Skin of body (tissue), 2 donors: ENCODE measurements around the gene TAT. TPM values are rescaled to one million over a fixed set of nuclear protein-coding genes. Genes with fewer than 3 reads are reported as not detected.
"Not testable (repeated sequence)": the region's sequence is repeated elsewhere in the genome, so short reads cannot be mapped to it uniquely, and the experiment has no call there.

Experiments
- DNase-seq: peaks from one replicate; lab custom pipeline; 2025; lab: John Stamatoyannopoulos, UW
- total RNA-seq: library from RNA; depleted of rRNA; stranded (reverse); fragments of >200 nt; gene quantifications from one replicate; pipeline ENCODE4 v1.2.3, GENCODE V29; 2014

The TAT gene
- not detected for total RNA-seq

DNA sequence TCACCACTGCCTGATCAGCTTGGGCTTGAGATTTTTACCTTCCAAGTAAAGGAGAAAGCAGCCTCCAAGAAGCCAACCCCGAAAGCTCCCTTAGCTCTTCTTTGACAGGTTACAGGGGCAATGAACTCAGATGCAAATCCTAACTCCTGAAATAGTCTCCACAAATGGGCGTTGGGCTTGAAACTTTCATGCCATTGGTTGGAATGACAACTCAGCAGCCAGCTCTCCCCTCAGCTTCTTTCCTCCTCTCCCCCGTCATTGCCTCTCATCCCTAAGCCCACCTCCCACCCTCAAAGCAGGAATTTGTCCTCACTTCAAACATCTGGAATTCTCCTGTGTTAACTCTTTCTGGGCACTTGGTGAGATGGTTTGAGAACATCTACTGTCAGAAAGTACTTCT, at the start of gene TAT:
Gene TAT, minus strand, starts transcription at position 122 of the 400 bp plus-strand sequence. CDS start 677 bp downstream, outside the sequence.
- DNase-seq, result no peak

DNA sequence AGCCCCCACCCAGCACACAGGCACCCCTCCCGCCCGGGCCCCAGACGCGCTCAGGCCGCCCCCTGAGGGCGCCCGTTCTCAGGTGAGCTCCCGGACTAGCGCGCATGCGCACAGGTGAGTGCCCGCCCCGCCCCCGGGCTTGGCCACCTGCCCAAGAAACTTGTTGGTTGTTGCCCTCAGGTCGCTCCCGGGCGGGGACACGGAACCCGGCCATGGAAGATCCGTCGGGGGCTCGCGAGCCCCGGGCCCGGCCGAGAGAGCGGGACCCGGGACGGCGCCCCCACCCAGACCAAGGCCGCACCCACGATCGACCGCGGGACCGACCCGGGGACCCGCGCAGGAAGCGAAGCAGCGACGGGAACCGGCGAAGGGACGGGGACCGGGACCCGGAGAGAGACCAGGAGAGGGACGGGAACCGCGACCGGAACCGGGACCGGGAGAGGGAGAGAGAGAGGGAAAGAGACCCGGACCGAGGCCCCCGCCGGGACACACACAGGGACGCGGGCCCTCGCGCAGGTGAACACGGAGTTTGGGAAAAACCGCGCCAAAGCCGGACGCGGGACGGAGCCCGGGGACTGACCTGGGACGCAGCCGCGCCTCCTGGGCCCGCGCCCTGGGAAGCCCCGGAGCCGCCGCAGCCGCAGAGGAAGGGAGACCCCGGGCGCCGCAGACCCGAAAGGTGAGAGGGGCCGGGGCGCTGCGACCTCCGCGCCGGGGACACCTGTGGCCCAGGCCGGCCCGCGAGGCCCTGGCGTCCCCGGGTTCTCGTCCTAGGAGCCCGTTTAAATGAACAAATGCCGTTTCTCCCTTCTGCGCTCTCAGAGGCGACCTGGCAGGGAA, 49.3 kb upstream of the TAT start, which contains the start of gene MARVELD3:
Gene MARVELD3, plus strand, starts transcription at position 167 of the 840 bp plus-strand sequence. Its CDS starts 46 bp downstream, at position 213.
- no peak for DNase-seq

DNA sequence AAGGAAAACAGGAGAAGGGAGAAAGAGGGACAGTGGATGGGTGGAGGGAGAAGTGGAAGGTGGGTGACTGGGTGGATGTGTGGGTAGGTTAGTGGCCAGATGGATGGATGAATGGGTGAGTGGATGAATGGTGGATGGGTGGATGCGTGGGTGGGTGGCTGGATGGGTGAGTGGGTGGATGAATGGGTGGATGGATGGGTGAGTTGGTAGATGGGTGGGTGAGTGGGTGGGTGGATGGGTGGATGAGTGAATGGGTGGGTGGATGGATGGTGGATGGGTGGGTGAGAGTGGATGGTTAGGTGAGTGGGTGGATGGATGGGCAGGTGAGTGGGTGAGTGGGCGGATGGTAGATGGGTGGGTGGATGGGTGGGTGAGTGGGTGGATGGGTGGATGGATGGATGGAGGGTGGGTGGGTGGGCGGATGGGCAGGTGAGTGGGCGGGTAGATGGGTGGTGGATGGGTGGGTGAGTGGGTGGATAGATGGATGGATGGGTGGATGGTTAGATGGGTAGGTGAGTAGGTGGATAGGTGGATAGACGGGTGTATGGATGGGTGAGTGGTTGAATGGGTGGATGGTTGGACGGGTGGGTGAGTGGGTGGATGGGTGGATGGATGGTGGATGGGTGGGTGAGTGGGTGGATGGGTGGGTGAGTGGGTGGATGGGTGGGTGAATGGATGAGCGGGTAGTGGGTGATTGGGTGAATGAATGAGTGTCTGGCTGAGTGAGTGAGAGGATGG, 48.4 kb upstream of the TAT start:
- DNase-seq, result no peak

DNA sequence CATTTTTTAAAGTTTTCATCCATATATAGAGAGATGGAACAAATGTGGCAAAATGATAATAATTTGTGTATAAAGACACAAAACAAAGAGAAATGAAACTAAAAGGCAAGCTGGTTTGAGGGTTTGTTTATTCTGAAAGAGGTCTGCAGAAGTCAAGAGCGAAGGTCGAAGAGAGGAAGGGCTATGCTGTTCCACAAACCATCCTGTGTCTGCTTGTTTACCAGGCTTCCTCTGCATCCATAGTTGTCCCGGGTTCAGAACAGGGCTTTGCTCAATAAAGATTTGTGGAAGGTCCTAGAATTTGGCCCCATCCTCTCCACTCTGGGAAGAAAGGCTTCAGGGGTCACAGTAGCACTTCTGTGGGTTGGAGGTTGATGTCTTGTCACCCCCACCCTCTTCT, 46.7 kb upstream of the TAT start:
- DNase-seq, result no peak

DNA sequence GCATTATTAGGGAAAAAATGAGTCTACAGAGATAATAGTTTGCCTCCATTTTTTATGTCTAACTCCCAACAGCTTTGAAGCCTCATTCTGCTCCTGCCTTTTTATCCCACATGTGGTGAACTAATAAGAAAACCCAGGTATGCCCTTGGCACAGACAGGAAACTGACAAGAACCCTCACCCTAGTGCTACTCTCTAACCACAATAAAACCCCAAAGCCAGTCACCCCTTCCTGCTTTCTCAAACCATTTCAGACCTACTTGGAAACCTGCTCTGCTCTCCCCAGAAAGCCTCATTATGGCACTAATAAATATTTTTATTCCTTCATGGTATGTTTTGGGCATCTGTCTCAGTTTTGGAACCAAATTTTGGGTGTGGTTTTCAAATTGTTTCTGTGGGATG, 45.2 kb upstream of the TAT start:
- DNase-seq, result no peak

DNA sequence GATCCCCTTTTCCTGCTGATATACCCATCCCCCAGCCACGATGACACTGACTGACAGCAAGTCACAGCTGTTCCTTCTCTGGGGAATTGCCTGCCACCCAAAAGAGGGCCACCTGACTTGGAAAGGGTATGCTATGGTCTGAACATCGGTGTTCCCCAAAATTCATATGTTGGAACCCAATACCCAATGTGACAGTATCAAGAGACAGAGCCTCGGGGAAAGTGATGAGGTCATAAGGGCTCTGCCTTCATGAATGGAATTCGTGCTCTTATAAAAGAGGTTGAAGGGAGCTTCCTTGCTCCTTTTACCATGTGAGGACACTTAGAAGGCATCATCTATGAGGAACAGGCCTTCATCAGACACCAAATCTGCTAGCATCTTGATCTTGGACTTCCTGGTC, 41.5 kb upstream of the TAT start:
- no peak for DNase-seq

DNA sequence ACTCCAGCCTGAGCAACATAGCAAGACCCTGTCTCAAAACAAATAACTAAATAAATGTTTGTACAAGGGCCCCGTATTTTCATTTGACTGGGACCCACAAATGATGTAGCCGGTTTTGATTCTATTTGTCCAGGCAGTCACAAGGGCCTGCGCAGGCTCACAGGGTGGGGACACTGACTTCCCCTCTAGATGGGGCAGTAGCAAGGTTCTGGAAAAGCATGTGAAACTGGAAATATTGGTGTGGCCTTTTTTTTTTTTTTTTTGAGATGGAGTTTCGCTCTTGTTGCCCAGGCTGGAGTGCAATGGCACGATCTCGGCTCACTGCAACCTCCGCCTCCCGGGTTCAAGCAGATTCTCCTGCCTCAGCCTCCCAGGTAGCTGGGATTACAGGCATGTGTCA, 38.1 kb upstream of the TAT start:
- not testable (repeated sequence) for DNase-seq

DNA sequence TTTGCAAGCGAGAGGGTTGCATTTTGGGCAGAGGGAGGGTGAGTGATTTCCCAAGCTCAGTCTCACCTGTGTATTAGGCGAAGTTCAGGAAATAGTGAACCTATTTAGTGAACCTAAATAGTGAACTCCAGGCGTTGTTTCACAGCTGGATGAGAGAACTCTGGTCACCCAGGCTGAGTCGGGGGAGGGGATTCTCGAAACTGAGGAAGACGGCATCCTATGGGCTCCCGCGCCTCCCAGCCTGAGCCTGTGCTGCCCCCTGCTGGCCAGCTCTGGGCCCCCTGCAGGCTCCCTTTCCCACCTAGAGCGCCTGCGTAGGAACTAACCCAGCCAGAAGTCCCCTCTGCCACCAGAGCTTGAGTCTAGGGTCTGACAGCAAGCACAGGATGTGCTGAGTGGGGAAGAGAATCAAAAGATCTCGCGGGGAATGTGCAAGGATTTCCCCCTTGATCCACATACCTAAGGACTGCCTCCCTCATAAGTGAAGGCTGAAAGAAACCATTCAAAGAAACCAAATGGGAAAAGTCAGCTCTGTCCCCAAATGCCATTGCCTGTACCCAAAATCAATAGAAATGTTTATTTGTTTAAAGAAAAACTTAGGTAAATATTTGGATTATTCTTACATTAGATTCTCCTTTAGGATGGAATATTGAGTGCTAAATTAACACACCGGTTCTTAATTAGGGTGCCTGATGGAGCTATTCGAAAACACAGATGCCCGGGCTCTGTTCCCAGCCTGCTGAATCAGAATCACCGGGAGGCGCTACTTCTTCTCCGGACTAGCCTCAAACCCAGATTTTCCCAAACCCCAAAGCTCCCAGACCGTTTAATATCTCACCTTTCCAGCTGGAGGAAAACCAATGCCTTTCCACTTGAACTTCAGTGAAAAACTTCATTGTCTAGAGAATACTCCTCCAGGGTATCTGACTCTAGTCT, 34.3 kb upstream of the TAT start:
- no peak for DNase-seq

DNA sequence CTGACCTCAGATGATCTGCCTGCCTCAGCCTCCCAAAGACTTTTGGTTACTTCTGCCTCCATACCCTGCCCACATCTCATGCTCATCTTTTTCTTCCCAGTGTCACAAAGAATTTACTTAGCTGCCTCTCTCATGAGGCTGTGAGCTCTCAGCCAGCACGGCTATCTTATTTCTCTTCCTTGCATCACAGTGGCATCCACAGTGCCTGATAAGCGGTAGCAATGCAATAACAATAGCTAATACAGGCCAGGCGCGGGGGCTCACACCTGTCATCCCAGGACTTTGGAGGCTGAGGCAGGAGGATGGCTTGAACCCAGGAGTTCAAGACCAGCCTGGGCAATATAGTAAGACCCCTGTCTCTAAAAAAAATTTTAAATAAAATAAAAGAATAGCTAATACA, 33.6 kb upstream of the TAT start:
- DNase-seq, result no peak

DNA sequence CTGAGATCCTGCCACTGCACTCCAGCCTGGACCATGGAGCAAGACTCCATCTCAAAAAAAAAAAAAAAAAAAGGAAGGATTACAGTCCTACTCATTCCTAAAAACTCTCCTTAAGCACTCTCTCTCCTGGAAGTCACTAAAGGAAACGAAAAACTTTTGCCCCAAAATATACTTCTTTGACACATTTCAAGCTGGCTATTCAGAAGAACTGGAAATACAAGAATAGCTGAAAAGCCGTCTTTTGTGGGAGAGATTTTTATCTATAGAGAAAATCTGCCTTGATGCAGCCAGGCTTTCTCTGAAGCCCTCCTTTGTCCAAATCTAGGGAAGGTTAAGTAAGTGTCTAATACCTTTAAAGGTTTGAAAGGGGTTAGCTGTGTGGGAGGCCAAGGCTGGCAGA, 32.2 kb upstream of the TAT start:
- DNase-seq, result no peak

DNA sequence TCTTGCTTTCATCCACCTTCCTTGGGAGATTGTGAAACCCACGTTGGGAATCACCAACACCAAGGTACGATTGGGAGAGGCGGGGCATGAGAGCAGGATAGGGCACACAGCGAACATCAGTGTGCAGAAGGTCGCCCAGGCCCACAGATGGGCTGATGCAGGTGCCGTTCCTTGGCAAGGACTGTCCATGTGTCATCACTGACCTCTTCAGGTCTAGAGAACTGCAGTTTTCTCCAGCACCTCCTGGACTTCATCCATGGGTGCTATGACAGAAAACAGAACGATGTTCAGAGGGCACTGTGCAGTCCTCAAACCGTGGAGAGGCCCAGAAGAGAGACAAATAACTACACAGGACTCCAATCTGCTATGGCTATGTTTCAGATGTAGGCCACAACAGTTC, 23.9 kb upstream of the TAT start:
- no peak for DNase-seq

DNA sequence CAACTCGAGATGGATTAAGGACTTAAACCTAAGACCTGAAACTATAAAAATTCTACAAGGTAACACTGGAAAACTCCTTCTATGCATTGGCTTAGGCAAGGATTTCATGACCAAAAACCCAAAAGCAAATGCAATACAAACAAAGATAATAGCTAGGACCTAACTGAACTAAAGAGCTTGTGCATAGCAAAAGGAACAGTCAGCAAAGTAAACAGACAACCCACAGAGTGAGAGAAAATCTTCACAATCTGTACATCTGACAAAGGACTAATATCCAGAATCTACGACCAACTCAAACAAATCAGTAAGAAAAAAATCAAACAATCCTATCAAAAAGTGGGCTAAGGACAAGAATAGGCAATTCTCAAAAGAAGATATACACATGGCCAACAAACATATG, 21.5 kb upstream of the TAT start:
- not testable (repeated sequence) for DNase-seq

DNA sequence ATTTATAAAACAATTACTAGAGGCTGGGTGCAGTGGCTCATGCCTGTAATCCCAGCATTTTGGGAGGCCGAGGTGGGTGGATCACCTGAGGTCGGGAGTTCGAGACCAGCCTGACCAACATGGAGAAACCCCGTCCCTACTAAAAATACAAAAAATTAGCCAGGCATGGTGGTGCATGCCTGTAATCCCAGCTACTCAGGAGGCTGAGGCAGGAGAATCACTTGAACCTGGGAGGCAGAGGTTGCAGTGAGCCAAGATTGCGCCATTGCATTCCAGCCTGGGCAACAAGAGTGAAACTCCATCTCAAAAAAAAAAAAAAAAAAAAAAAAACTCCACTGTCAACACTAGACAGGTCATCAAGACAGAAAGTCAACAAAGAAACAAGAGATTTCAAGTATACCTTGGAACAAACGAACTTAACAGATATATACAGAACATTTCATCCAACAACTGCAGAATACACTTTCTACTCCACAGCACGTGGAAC, 18.5 kb upstream of the TAT start:
- not testable (repeated sequence) for DNase-seq

DNA sequence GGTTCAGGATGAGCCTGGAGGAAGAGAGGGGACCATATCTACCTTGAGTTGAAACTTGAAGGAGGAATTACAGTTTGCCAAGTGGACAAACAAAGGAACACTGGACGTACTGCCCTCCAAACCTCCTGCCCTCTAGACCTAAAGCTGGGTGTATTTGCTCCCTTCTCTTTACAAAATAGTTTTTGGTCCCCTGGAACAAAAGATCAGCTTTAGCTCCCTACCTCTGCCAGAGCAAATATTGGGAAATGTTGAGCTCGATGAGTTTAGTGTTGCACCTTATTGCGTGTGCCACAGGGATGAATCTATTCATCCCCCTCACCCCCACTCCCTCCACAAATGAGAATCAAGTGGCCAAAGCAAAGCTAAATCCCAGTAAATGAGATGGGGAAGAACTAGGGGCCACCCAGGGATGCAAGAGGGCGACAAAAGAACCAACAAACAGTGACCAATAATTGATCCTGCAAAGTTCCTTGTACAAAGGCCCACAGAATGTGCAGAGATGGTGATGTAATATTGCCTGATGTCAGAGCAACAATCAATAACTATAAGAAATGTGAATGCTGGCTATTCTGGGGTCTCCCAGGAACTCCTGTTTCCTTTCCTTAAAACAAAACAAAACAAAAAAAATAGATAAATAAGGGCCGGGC, 17.2 kb upstream of the TAT start:
- no peak for DNase-seq

DNA sequence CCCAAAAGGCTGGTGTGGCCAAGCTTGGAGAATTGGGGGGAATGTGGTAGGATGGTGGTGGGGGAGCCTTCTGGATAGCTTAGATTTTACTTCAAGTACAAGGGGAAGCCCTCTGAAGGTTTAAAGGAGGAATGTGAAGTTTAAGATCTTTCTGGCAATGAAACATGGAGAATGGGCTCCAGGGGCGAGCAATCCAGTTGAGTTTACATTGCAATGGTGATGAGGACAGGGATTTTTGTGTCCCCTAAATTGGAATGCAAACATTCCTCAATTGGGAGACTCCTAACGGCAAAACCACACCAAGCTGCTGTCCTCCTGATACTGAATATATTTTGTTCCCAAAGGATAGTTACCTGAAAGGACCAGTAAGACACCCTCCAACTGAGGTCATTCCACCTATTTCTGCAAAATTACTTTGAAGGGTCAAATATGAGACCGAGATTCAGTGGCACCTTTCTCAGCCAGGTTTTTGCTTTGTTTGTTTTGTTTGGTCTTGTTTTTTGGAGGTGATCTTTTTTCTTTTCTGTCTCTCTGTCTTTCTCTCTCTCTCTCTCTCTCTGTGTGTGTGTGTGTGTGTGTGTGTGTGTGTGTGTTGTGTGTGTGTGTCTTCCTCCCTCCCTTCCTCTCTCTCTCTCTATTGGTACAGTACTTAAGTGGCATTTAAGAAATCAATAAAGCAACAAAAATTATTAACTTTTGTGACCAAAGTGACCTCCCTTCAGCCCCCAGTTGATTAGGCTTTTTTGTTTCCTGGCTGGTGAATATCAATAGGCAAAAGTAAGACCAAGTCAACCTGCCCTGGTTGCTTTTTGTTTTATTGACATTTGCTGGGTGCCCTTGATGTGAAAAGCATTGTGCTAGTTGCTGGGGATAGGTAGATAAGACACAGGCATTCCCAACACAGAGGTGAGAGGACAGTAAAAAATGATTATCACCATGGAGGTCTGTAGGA, 16.4 kb upstream of the TAT start:
- no peak for DNase-seq

DNA sequence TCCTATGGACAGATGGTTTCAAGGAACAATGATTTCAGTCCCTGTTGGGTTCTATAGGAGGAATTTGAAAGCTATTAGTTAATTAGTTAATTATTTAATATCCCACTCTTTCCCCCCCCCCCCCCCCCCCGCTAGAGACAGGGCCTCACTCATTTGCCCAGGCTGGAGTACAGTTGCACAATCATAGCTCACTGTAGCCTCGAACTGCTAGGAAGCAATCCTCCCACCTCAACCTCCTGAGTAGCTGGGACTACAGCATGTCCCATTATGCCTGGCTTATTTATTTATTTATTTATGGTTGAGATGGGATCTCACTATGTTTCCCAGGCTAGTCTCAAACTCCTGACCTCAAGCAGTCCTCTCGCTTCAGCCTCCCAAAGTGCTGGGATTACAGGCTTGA, 15.0 kb upstream of the TAT start:
- no peak for DNase-seq

DNA sequence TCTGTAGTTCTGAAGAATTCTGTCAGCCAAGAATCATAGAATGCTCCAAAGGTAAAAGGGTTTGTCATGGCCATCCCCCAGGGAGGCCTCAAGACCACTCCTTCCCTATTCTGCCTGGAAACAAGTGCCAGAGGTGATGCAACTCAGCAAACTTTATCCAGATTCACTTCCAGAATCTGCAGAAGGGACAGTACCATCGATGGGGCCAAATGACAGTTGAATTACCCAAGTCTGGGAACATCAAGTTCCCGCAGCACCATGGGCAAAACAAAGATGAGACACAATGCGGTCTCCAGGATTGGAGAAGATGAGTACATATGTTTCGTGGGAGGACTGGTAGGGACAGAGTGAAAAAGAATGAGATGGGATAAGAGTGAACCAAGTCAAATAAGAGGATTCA, 13.7 kb upstream of the TAT start:
- no peak for DNase-seq

DNA sequence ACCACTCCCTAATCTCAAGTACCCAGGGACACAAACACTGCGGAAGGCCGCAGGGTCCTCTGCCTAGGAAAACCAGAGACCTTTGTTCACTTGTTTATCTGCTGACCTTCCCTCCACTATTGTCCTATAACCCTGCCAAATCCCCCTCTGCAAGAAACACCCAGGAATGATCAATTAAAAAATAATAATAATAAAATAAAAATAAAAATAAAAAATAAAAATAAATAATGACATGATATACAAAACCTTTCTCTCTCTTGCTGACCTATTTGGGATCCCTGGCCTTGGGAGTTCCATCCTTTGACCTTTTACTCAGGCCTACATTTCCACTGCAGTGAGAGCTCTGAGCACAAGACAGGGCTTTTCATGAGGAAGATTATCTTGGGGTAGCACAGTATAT, 13.2 kb upstream of the TAT start:
- not testable (repeated sequence) for DNase-seq

DNA sequence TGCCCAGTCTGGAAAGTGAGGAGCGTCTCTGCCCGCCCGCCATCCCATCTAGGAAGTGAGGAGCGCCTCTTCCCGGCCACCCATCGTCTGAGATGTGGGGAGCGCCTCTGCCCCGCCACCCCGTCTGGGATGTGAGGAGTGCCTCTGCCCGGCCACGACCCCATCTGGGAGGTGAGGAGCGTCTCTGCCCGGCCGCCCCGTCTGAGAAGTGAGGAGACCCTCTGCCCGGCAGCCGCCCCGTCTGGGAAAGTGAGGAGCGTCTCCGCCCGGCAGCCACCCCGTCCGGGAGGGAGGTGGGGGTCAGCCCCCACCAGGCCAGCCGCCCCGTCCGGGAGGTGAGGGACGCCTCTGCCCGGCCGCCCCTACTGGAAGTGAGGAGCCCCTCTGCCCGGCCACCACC, 12.4 kb upstream of the TAT start:
- not testable (repeated sequence) for DNase-seq

DNA sequence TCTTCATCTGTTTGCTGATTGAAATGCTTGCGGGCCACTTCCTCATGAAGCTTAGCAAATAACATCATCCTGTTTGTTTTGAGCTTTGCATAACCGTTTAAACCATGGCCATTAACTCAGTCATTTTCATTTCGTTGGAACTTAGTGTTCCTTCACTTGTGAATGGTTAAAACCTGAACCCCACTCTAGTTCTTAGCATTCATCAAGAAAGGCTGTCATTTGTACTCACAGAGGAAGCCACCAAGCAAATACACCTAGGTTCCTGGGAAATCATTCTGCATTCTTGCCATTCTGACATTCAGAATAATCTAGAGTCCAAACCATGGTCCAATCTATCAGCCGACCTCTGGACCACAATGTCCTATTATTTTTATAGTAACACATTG, 8.4 kb upstream of the TAT start:
- DNase-seq, result no peak
